AG09309 (cell line): Measurements from ENCODE around the gene EFHD2.
A peak's percentile ranks its signal among the peaks of the same experiment; 100 is the strongest.
"Not testable (repeated sequence)": the region's sequence is repeated elsewhere in the genome, so short reads cannot be mapped to it uniquely, and the experiment has no call there.

Experiments
- DNase-seq: peaks from one replicate; pipeline ENCODE4 v3.0.0-alpha.2; 2010; ENCODE audit warnings: low read depth
- H3K4me3 ChIP-seq: 2 replicates; pipeline ENCODE4 v1.5.1; 2011; ENCODE audit warnings: mild to moderate bottlenecking, low read depth, low read length, moderate library complexity; ENCODE audit not compliant: control insufficient read depth
- TF ChIP-seq, protein P1 (sequence below): IDR thresholded peaks from 2 replicates; pipeline ENCODE4 v1.5.1; 2011; ENCODE audit warnings: mild to moderate bottlenecking, low read depth, low read length, inconsistent platforms; ENCODE audit not compliant: insufficient read depth, control insufficient read depth; ENCODE audit errors: missing control alignments

Gene EFHD2

DNA sequence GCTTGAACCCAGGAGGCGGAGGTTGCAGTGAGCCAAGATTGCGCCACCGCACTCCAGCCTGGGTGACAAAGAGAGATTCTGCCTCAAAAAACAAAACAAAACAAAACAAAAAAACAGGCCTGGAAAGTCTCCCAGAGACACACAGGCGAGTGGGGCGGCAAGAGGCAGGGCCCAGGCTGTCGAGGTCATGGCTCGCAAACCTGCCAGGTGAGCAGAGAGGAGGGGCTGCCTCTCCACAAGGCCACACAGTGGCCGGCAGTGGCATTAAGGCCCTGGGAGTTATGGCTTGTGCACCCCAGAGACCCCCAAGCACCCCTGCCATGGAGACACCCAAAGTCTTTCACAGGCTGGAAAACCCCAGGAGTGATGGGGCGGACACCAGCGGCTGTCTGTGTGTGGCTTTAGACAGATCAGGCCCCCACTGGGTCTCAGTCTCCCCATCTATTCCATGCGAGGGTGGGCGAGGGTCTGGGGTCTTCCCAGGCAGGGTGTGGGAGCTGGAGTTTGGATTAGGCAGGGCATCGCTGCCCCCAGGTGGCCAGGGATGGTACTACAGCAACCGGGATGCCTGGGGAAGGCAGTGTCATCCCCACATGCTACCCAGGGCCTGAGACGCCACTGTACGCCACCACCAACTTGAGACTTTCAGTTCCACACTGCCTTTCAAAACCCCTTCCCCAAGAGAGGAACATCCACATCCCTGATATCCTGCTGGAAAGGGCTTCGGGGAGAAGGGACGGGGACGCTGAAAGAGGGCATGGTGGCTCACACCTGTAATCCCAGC, 21.3 kb downstream of the EFHD2 start:
- H3K4me3 ChIP-seq, result no peak overlapping the region
- no peak for DNase-seq
- TF ChIP-seq, protein P1, sequence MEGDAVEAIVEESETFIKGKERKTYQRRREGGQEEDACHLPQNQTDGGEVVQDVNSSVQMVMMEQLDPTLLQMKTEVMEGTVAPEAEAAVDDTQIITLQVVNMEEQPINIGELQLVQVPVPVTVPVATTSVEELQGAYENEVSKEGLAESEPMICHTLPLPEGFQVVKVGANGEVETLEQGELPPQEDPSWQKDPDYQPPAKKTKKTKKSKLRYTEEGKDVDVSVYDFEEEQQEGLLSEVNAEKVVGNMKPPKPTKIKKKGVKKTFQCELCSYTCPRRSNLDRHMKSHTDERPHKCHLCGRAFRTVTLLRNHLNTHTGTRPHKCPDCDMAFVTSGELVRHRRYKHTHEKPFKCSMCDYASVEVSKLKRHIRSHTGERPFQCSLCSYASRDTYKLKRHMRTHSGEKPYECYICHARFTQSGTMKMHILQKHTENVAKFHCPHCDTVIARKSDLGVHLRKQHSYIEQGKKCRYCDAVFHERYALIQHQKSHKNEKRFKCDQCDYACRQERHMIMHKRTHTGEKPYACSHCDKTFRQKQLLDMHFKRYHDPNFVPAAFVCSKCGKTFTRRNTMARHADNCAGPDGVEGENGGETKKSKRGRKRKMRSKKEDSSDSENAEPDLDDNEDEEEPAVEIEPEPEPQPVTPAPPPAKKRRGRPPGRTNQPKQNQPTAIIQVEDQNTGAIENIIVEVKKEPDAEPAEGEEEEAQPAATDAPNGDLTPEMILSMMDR, result peak; percentile 94

DNA sequence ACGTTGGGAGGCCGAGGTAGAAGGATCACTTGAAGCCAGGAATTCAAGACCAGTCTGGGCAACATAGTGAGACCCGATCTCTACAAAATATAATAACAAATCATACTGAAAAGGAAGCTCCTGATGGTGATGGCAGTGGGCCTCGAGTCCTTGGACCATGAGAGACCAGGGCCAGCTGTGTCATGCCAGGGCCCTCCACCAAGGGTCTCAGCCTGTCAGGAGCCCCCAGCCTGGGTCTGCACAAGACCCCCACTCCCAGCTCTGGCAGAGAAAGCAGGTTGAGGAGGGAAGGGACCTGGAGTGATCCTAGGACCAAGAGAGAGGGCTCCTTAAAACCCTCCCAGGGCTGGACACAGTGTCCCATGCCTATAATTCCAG, 21.9 kb downstream of the EFHD2 start:
- DNase-seq, result no peak
- TF ChIP-seq, protein P1, result no peak

DNA sequence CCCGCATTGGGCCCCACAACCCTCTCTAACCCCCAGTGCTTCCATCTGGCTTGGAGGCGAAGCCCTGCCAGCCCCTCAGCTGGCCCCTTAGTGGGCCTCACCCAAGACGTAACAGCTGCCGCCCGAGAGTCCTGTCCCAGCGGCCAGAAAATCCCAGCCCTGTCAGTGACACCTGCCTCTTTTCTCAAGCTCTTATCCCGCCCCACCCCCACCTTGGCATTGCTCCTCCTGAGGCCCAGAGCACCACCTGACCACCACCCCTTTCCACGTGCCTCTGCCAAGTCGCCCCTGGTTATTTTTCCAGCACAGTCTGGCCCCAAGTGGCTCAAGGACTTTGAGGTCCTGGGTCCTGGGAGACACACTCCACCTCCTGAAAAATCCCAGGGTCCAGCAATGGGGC, 22.6 kb downstream of the EFHD2 start:
- H3K4me3 ChIP-seq, result no peak overlapping the region
- TF ChIP-seq, protein P1, result no peak
- DNase-seq, result no peak

More for the DNA sequence above, 21.9 kb downstream of the EFHD2 start:
- H3K4me3 ChIP-seq, result no peak overlapping the region

DNA sequence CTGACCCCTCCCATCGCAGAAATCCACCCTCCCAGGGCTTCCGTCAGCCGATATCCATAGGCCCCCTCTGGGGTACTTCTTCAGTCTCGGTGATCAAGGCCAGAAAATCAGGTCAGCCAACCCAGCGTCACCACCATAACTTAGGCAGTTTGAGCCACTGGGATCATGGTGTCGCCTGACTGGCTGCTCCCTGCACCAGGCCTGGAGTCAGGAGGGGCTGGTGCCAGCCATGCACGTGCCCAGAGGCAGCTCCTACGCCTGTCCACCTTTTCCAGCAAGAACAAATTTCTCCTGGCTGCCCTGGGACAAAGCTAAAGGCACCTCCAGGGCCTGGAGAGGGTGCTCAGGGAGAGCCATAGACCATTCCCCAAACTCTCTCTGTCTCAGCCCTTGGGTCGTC, 23.8 kb downstream of the EFHD2 start:
- TF ChIP-seq, protein P1, result no peak

DNA sequence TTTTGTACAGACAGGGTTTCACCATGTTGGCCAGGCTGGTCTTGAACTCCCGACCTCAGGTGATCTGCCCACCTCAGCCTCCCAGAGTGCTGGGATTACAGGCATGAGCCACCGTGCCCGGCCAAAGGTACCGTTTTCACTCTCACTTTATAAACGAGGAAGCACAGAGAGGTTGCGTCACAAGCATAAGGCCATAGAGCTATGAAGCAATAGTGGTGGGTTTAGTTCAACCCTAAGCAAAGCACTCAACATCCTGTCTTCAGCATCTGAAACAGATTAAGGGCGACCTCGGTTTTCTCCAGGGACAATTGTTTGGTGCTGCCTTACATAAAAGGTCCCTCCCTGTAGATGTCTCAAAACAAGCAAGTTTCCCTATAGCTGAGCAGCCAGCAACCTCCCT, 25.1 kb downstream of the EFHD2 start:
- peak; percentile 47 for DNase-seq
- H3K4me3 ChIP-seq, result not testable (repeated sequence)

More for the DNA sequence above, 23.8 kb downstream of the EFHD2 start:
- no peak for DNase-seq
- H3K4me3 ChIP-seq, result no peak overlapping the region

DNA sequence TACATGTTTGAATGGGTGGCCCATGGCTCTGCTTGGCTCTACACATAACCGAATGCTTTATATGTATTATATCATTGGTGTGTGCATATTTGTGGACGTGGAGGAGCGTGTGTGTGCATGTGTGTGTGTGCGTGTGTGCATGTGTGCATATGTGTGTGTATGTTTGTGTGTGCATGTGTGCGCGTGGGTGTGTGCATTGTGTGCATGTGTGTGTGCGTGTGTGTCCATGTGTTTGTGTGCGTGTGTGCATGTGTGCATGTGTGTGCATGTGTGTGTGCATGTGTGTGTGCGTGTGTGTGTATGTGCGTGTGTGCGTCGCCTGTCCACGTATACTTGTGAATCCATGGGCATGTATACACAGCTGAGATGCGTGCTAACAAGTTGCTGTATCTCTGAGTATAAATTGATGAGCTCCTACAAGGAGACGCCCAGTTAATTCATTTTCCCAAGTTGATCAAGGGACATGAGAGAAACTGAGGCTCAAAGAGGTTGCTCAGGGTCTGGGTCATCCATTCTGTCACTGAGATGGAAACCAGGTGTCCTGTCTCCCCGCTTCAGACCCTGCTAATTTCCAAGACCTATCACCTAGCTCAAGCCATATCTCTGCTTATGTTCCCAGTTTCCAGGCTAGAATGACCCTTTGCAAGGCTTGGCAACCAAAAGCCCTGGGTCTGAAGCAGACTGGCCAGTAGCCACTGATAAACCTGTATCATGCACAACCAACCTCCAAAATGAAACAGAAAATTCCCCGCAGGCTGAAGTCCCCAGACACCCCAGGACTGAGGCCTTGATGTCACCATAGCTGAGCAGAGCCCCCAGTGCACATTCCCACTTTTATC, 25.8 kb downstream of the EFHD2 start:
- no peak for DNase-seq
- no peak overlapping the region for H3K4me3 ChIP-seq
- TF ChIP-seq, protein P1, result no peak

DNA sequence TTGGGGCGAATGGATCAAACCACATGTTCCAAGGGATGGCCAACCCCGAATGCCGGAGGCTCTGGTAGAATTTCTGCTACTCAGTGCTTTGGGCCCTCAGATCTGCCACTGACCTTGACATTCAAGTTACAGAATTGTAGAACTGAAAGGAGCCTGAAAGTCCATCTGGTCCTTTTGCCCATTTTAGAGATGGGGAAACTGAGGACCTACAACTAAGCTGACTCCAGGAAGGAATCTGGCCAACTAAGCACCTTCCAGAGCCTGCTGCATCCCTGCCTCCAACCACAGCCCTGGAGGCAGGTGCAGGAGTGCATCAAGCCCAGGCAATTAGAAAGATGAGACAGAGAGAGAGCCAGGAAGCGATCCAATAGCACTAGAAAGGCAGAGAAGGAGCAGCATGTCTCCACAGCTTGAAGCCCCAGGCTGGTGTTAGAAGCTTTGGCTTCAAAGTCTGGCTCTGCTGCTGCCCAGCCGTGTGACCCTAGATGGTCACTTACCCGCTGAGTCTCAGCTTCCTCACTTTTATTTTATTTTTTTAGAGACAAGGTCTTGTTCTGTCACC, 27.3 kb downstream of the EFHD2 start:
- H3K4me3 ChIP-seq, result no peak overlapping the region
- no peak for DNase-seq
- TF ChIP-seq, protein P1, result no peak
